Sigmoid colon (tissue), 4 donors: ENCODE results near the gene NPPA.

ENCODE experiments used
- EP300 ChIP-seq, 4 donors: sonication (generic); formaldehyde crosslinking; IDR thresholded peaks; one replicate each; pipeline ENCODE4 v1.6.1; 2017; ENCODE audit warnings: antibody characterized with exemption in 4 of 4
- POLR2A ChIP-seq, 2 donors: fragments of 450-650 bp; IDR thresholded peaks; one replicate each; pipeline ENCODE4 v1.6.1; 2016; ENCODE audit warnings: antibody characterized with exemption in 2 of 2, mild to moderate bottlenecking in 2 of 2, moderate library complexity in 2 of 2
- POLR2AphosphoS5 ChIP-seq, 4 donors: sonication (generic); formaldehyde crosslinking; IDR thresholded peaks; one replicate each; pipeline ENCODE4 v1.6.1; 2017; ENCODE audit warnings: antibody characterized with exemption in 4 of 4
- TF ChIP-seq, protein P1 (sequence below), 4 experiments: fragments of 450-650 bp in 3 of 4; fragments of 200-600 bp in 1 of 4; IDR thresholded peaks; one replicate each; pipeline ENCODE4 v1.5.1; 2016 to 2019; ENCODE audit warnings: antibody characterized with exemption in 4 of 4, mild to moderate bottlenecking in 3 of 4, moderate library complexity in 2 of 4

DNA sequence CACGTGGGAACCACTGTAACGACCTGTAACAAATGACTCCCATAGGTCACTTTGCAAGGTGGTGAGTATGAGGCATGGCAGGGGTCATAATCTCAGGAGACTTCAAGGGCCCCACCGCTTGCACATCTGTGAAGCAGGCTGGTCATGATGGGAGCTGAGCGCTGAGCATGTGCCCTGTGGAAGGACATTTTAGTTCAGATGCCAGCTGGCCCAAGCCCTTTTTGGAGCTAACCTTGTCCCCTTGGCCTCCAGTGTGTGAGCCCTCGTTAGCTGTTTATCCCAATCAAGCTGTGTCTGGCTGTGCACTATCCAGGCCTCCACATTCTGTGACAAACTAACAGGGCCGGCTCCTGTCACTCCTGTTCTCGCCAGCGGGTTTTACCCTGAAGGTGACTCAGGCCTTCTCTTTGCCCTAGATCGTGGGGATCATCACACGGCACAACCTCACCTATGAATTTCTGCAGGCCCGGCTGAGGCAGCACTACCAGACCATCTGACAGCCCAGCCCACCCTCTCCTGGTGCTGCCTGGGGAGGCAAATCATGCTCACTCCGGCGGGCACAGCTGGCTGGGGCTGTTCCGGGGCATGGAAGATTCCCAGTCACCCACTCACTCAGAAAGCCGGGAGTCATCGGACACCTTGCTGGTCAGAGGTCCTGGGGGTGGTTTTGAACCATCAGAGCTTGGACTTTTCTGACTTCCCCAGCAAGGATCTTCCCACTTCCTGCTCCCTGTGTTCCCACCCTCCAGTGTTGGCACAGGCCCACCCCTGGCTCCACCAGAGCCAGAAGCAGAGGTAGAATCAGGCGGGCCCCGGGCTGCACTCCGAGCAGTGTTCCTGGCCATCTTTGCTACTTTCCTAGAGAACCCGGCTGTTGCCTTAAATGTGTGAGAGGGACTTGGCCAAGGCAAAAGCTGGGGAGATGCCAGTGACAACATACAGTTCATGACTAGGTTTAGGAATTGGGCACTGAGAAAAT lies 7.6 kb downstream of the NPPA start:
- TF ChIP-seq, protein P1, sequence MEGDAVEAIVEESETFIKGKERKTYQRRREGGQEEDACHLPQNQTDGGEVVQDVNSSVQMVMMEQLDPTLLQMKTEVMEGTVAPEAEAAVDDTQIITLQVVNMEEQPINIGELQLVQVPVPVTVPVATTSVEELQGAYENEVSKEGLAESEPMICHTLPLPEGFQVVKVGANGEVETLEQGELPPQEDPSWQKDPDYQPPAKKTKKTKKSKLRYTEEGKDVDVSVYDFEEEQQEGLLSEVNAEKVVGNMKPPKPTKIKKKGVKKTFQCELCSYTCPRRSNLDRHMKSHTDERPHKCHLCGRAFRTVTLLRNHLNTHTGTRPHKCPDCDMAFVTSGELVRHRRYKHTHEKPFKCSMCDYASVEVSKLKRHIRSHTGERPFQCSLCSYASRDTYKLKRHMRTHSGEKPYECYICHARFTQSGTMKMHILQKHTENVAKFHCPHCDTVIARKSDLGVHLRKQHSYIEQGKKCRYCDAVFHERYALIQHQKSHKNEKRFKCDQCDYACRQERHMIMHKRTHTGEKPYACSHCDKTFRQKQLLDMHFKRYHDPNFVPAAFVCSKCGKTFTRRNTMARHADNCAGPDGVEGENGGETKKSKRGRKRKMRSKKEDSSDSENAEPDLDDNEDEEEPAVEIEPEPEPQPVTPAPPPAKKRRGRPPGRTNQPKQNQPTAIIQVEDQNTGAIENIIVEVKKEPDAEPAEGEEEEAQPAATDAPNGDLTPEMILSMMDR (IDR thresholded peaks at IDR 0.05), result no peak
- TF ChIP-seq POLR2A (IDR thresholded peaks at IDR 0.05), result no peak
- TF ChIP-seq POLR2AphosphoS5 (IDR thresholded peaks at IDR 0.05), result no peak
- no peak for TF ChIP-seq EP300 (IDR thresholded peaks at IDR 0.05)
